GM12891 (cell line): Measurements from ENCODE around the gene CAPN11.

ENCODE experiments used
- PAX5 ChIP-seq: IDR thresholded peaks from 2 replicates; pipeline ENCODE4 v1.6.1; 2011; ENCODE audit warnings: low read length, moderate library complexity, mild to moderate bottlenecking; ENCODE audit not compliant: insufficient read depth, severe bottlenecking
- POLR2A ChIP-seq: IDR thresholded peaks from 2 replicates; pipeline ENCODE4 v1.6.1; 2011; ENCODE audit warnings: low read depth, low read length, control low read depth
- POLR2AphosphoS5 ChIP-seq: IDR thresholded peaks from 2 replicates; pipeline ENCODE4 v1.6.1; 2011; ENCODE audit warnings: low read depth, low read length, control low read depth
- TAF1 ChIP-seq: IDR thresholded peaks from 2 replicates; pipeline ENCODE4 v1.6.1; 2011; ENCODE audit warnings: low read depth, low read length, control low read depth

GRCh38 chr6:44224965-44225305, 66.3 kb downstream of the CAPN11 start:
- TF ChIP-seq POLR2AphosphoS5 (no peak), POLR2A (no peak), TAF1 (no peak), PAX5 (no peak)
